PC-9 (cell line): ENCODE data around the gene BRSK1. TPM values are rescaled to one million over a fixed set of nuclear protein-coding genes. Genes with fewer than 3 reads are reported as not detected.

Experiments used
- BruUV-seq: library from RNA; stranded (reverse); fragments of 400-500 nt; replicated peaks from 2 replicates; lab custom pipeline; 2021; lab: Mats Ljungman, UMichigan
- CTCF ChIA-PET: fragments of 300-600 bp; sonication (Branson Sonifier 250); formaldehyde crosslinking; loops from one replicate; lab custom pipeline; 2022; ENCODE audit warnings: antibody characterized with exemption; lab: Charles Lee
- POLR2A ChIA-PET: fragments of 300-600 bp; sonication (Branson Sonifier 250); formaldehyde crosslinking; loops from one replicate; lab custom pipeline; 2022; ENCODE audit warnings: antibody characterized with exemption; ENCODE audit not compliant: unreplicated experiment; lab: Charles Lee
- DNase-seq, 2 experiments: peaks; one replicate each; pipeline versions ENCODE4 v3.0.0 to v3.0.0-alpha.2; 2015 to 2022; ENCODE audit warnings: mixed read lengths in 1 of 2
- H2AFZ ChIP-seq: fragments of 200-600 bp; sonication (generic); 2 replicates; pipeline ENCODE4 v1.8.1; 2017; ENCODE audit warnings: antibody characterized with exemption
- H3F3A ChIP-seq: fragments of 200-600 bp; sonication (generic); 2 replicates; pipeline ENCODE4 v1.8.1; 2017; ENCODE audit warnings: antibody characterized with exemption, mild to moderate bottlenecking, low read depth; ENCODE audit not compliant: insufficient read depth
- H3K27ac ChIP-seq: fragments of 200-600 bp; sonication (generic); 2 replicates; pipeline ENCODE4 v1.6.1; 2016; ENCODE audit warnings: mixed run types
- H3K27me3 ChIP-seq: fragments of 200-600 bp; sonication (generic); 2 replicates; pipeline ENCODE4 v1.6.1; 2016; ENCODE audit warnings: low read depth, mixed run types; ENCODE audit not compliant: insufficient read depth
- H3K36me3 ChIP-seq: fragments of 200-600 bp; sonication (generic); 2 replicates; pipeline ENCODE4 v1.6.1; 2016; ENCODE audit warnings: low read depth, mixed run types
- H3K4me1 ChIP-seq: fragments of 200-600 bp; sonication (generic); replicated peaks from 2 replicates; pipeline ENCODE4 v1.6.1; 2016; ENCODE audit warnings: mixed run types; ENCODE audit not compliant: insufficient read depth
- H3K4me2 ChIP-seq: fragments of 200-600 bp; sonication (generic); 2 replicates; pipeline ENCODE4 v1.6.1; 2017; ENCODE audit warnings: mixed run types
- H3K4me3 ChIP-seq: fragments of 200-600 bp; sonication (generic); 2 replicates; pipeline ENCODE4 v1.6.1; 2016; ENCODE audit warnings: mixed run types
- H3K79me2 ChIP-seq: fragments of 200-600 bp; sonication (generic); 2 replicates; pipeline ENCODE4 v1.6.1; 2017; ENCODE audit warnings: low read depth, mixed run types
- H3K9me2 ChIP-seq: fragments of 200-600 bp; sonication (generic); 2 replicates; pipeline ENCODE4 v1.8.1; 2017; ENCODE audit warnings: mild to moderate bottlenecking; ENCODE audit not compliant: insufficient read depth
- H3K9me3 ChIP-seq: fragments of 200-600 bp; sonication (generic); 2 replicates; pipeline ENCODE4 v1.8.1; 2016; ENCODE audit warnings: low read depth; ENCODE audit not compliant: insufficient read depth
- H4K20me1 ChIP-seq: fragments of 200-600 bp; sonication (generic); 2 replicates; pipeline ENCODE4 v1.8.1; 2017; ENCODE audit not compliant: insufficient read depth
- EZH2 ChIP-seq: fragments of 200-600 bp; sonication (generic); IDR thresholded peaks from 2 replicates; pipeline ENCODE4 v1.8.0; 2017; ENCODE audit warnings: antibody characterized with exemption, low read depth
- intact Hi-C: fragments of 100-400 bp; cut with micrococcal nuclease; formaldehyde crosslinking; loops from one replicate; pipeline ENCODE4 v1.10.0; 2022; ENCODE audit not compliant: unreplicated experiment
- total RNA-seq: library from RNA; stranded (reverse); gene quantifications from 2 replicates; pipeline ENCODE4 v1.2.3, GENCODE V29; 2021
- TF ChIP-seq, protein P1 (sequence below): fragments of 200-600 bp; sonication (generic); conservative IDR thresholded peaks from 2 replicates; pipeline ENCODE4 v1.6.1; 2017; ENCODE audit warnings: mixed run types, antibody characterized with exemption, mild to moderate bottlenecking, moderate library complexity

Gene BRSK1
- total RNA-seq, 1 experiment from 2014 or later = 6.5 TPM

DNA sequence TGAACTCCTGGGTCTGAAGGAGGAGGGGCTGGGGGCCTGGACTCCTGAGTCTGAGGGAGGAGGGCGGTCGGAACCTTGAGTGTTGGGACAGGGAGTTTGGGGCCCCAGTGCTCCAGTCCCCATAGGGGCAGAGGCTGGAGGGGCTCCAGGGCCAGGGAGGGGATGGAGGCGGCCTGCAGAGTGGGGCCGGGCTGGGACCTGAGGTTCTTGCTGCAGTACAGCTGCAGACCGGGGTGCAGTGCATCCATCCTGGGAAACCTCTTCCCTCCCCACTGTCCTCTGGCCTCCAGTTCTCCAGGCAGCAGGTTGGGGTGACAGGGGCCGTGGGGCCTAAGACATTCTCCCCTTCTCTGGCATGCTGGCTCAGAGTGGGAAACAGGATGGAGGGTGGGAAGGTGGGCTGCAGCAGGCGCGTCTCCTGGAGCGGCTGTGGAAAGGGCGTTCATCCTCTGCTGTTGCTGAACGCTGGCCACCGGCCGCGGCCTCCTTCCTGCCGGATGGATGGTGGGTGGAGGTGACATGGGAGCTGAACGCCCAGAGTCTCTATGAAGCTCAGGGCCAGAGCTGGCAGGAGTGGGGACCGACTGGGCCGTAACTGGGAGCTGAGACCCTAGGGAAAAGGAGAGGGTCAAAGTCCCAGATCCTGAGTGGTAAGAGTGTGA, 1.6 kb downstream of the BRSK1 start:
- no TSS peak for BruUV-seq
- TF ChIP-seq, protein P1, sequence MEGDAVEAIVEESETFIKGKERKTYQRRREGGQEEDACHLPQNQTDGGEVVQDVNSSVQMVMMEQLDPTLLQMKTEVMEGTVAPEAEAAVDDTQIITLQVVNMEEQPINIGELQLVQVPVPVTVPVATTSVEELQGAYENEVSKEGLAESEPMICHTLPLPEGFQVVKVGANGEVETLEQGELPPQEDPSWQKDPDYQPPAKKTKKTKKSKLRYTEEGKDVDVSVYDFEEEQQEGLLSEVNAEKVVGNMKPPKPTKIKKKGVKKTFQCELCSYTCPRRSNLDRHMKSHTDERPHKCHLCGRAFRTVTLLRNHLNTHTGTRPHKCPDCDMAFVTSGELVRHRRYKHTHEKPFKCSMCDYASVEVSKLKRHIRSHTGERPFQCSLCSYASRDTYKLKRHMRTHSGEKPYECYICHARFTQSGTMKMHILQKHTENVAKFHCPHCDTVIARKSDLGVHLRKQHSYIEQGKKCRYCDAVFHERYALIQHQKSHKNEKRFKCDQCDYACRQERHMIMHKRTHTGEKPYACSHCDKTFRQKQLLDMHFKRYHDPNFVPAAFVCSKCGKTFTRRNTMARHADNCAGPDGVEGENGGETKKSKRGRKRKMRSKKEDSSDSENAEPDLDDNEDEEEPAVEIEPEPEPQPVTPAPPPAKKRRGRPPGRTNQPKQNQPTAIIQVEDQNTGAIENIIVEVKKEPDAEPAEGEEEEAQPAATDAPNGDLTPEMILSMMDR = no peak
- TF ChIP-seq EZH2 = no peak
- Histone ChIP-seq H2AFZ (no peak overlapping the region), H3K27ac (no peak overlapping the region), H3F3A (peaks cover 25% of the 10 kb centered on the region), H3K4me1 (no peaks in the 10 kb centered on the region), H3K27me3 (peaks cover 4% of the 10 kb centered on the region; the same call in 1 of the 2 replicates), H3K79me2 (no peaks in the 10 kb centered on the region), H3K4me3 (no peak overlapping the region), H3K36me3 (no peaks in the 10 kb centered on the region), H3K9me2 (no peaks in the 10 kb centered on the region), H4K20me1 (no peaks in the 10 kb centered on the region), H3K9me3 (no peaks in the 10 kb centered on the region), H3K4me2 (no peak overlapping the region)
- intact Hi-C loops = no loop called here
- DNase-seq = no peak
- CTCF ChIA-PET = no interaction called here
- POLR2A ChIA-PET = no interaction called here

DNA sequence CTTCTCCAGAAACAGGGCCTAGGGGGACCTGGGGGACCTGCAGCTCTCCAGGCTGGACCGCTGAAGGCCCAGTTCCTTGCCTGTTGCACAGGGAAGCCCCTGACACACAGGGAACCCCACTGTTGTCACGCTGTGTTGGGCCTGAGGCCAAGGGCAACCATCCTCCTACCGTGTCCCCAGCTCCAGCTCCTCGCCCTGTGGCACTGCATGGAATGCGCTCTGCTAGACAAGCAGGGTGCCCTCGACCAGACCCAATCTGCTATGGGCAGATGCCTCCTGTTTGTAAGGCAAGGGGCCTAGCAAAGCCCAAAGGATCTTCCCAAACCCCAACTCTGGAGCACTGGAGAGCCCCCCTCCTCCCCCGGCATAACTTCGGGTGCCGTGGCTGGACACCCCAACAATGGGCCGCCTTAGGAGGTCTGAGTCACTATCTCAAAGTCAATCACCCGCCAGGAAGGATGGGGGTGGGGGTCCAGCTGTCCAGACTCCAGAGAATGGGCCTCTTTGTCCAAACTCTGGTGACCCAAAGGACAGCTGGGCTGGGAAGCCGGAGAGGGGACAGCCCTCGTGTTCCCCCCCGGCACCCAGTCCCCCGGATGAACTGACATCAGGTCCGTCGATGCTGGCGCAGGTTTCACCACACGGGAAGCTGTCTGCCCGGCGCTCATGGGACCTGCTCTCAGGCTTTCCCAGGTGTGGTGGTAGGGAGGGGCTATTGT, 3.7 kb downstream of the BRSK1 start:
- Histone ChIP-seq H3K9me2 (no peaks in the 10 kb centered on the region), H3K9me3 (no peaks in the 10 kb centered on the region), H2AFZ (no peak overlapping the region), H3K4me3 (no peak overlapping the region), H3K27me3 (peaks cover 4% of the 10 kb centered on the region; the same call in 1 of the 2 replicates), H3K4me2 (no peak overlapping the region), H3K79me2 (no peaks in the 10 kb centered on the region), H3K4me1 (no peaks in the 10 kb centered on the region), H3F3A (peaks cover 21% of the 10 kb centered on the region), H3K36me3 (no peaks in the 10 kb centered on the region), H3K27ac (no peak overlapping the region), H4K20me1 (no peaks in the 10 kb centered on the region)
- POLR2A ChIA-PET = interaction anchor here (0.5 to 0.6 kb wide), 2 partner anchors 15 to 120 kb away, joined by 3 to 4 read pairs; partner anchors contain the start of gene UBE2S
- CTCF ChIA-PET = no interaction called here
- no peak for DNase-seq
- TF ChIP-seq, protein P1 = no peak
- no peak for TF ChIP-seq EZH2
- no TSS peak for BruUV-seq
- intact Hi-C loops = no loop called here

GRCh38 chr19:55289117-55289796, 5.5 kb downstream of the BRSK1 start:
- no peaks in the 10 kb centered on the region for H3K9me2 ChIP-seq
- H3K4me2 ChIP-seq = no peak overlapping the region
- no peaks in the 10 kb centered on the region for H3K9me3 ChIP-seq
- intact Hi-C loops = no loop called here
- H3K36me3 ChIP-seq = no peaks in the 10 kb centered on the region
- H2AFZ ChIP-seq = no peak overlapping the region
- BruUV-seq = no TSS peak
- TF ChIP-seq EZH2 = no peak
- TF ChIP-seq, protein P1 = no peak
- H3K4me3 ChIP-seq = no peak overlapping the region
- CTCF ChIA-PET = no interaction called here
- no peaks in the 10 kb centered on the region for H3K79me2 ChIP-seq
- H3K27ac ChIP-seq = no peak overlapping the region
- POLR2A ChIA-PET = interaction anchor here (0.5 to 0.6 kb wide), 2 partner anchors 97 to 143 kb away, joined by 4 read pairs; no protein-coding TSS in a partner anchor
- no peaks in the 10 kb centered on the region for H3K4me1 ChIP-seq
- DNase-seq = no peak
- peaks cover 23% of the 10 kb centered on the region for H3F3A ChIP-seq
- H3K27me3 ChIP-seq = no peaks in the 10 kb centered on the region
- H4K20me1 ChIP-seq = no peaks in the 10 kb centered on the region
